Muscle layer of duodenum (tissue), 2 donors: ENCODE measurements around the gene NRIP1.
A peak's percentile ranks its signal among the peaks of the same experiment; 100 is the strongest.

Experiments used
- H3K27ac ChIP-seq: one replicate; pipeline ENCODE4 v1.7.0; 2013; ENCODE audit warnings: mild to moderate bottlenecking, low read length
- H3K27me3 ChIP-seq: one replicate; pipeline ENCODE4 v1.7.0; 2013; ENCODE audit warnings: low read depth, mild to moderate bottlenecking, control low read depth, low read length
- H3K36me3 ChIP-seq, 2 donors: one replicate each; pipeline ENCODE4 v1.7.0; 2013; ENCODE audit warnings: low read length in 2 of 2, control low read depth in 1 of 2, mild to moderate bottlenecking in 1 of 2; ENCODE audit not compliant: insufficient read depth in 2 of 2, control insufficient read depth in 1 of 2
- H3K4me1 ChIP-seq, 2 donors: one replicate each; pipeline ENCODE4 v1.7.0; 2013; ENCODE audit warnings: low read length in 2 of 2, mild to moderate bottlenecking in 2 of 2, control low read depth in 1 of 2, moderate library complexity in 1 of 2; ENCODE audit not compliant: insufficient read depth in 2 of 2, control insufficient read depth in 1 of 2
- H3K4me3 ChIP-seq, 2 donors: one replicate each; pipeline ENCODE4 v1.7.0; 2013; ENCODE audit warnings: low read length in 2 of 2, low read depth in 1 of 2, mild to moderate bottlenecking in 1 of 2
- H3K9me3 ChIP-seq, 2 donors: one replicate each; pipeline ENCODE4 v1.7.0; 2013; ENCODE audit warnings: low read length in 2 of 2, control low read depth in 1 of 2, mild to moderate bottlenecking in 1 of 2; ENCODE audit not compliant: control insufficient read depth in 1 of 2
- donor health status: healthy.

The NRIP1 gene

GRCh38 chr21:15064576-15065391, at the start of gene NRIP1:
Gene NRIP1 (minus strand): TSS chr21:15065000. CDS start chr21:14968192, 96,808 bp downstream.
- Histone ChIP-seq H3K27me3 (no peaks in the 10 kb centered on the region), H3K4me1 (peaks cover 19 to 28% of the 10 kb centered on the region in 2 donors), H3K36me3 (peaks cover 0 to 6% of the 10 kb centered on the region in 2 donors), H3K4me3 (peak within 1 kb of the TSS; percentile 90 to 97), H3K9me3 (no peaks in the 10 kb centered on the region), H3K27ac (peak within 1 kb of the TSS; percentile 96)

- Histone ChIP-seq H3K4me3 (no peak overlapping the region), H3K9me3 (no peaks in the 10 kb centered on the region), H3K4me1 (no peaks in the 10 kb centered on the region), H3K27ac (no peak overlapping the region), H3K36me3 (no peaks in the 10 kb centered on the region), H3K27me3 (no peaks in the 10 kb centered on the region)
Measured at GRCh38 chr21:15112858-15113257, 48.1 kb upstream of the NRIP1 start.

- no peaks in the 10 kb centered on the region for H3K36me3 ChIP-seq
- no peaks in the 10 kb centered on the region for H3K27me3 ChIP-seq
- H3K4me1 ChIP-seq: no peaks in the 10 kb centered on the region
- H3K27ac ChIP-seq: no peak overlapping the region
- H3K4me3 ChIP-seq: no peak overlapping the region
- no peaks in the 10 kb centered on the region for H3K9me3 ChIP-seq
Measured at GRCh38 chr21:15108801-15109200, 44.0 kb upstream of the NRIP1 start.

- no peaks in the 10 kb centered on the region for H3K27me3 ChIP-seq
- H3K36me3 ChIP-seq: no peaks in the 10 kb centered on the region
- no peak overlapping the region for H3K27ac ChIP-seq
- H3K9me3 ChIP-seq: no peaks in the 10 kb centered on the region
- H3K4me3 ChIP-seq: no peak overlapping the region
- H3K4me1 ChIP-seq: no peaks in the 10 kb centered on the region
Measured at GRCh38 chr21:15104470-15104869, 39.7 kb upstream of the NRIP1 start.

GRCh38 chr21:15098908-15099307, 34.1 kb upstream of the NRIP1 start:
- H3K9me3 ChIP-seq: no peaks in the 10 kb centered on the region
- no peak overlapping the region for H3K4me3 ChIP-seq
- H3K36me3 ChIP-seq: no peaks in the 10 kb centered on the region
- no peak overlapping the region for H3K27ac ChIP-seq
- no peaks in the 10 kb centered on the region for H3K4me1 ChIP-seq
- no peaks in the 10 kb centered on the region for H3K27me3 ChIP-seq

GRCh38 chr21:15098181-15098580, 33.4 kb upstream of the NRIP1 start:
- H3K9me3 ChIP-seq: no peaks in the 10 kb centered on the region
- no peaks in the 10 kb centered on the region for H3K36me3 ChIP-seq
- H3K4me3 ChIP-seq: no peak overlapping the region
- H3K27me3 ChIP-seq: no peaks in the 10 kb centered on the region
- H3K4me1 ChIP-seq: no peaks in the 10 kb centered on the region
- no peak overlapping the region for H3K27ac ChIP-seq

- Histone ChIP-seq H3K27ac (no peak overlapping the region), H3K4me1 (no peaks in the 10 kb centered on the region), H3K4me3 (no peak overlapping the region), H3K9me3 (no peaks in the 10 kb centered on the region), H3K36me3 (no peaks in the 10 kb centered on the region), H3K27me3 (no peaks in the 10 kb centered on the region)
Measured at GRCh38 chr21:15097580-15097979, 32.8 kb upstream of the NRIP1 start.

- H3K4me1 ChIP-seq: no peaks in the 10 kb centered on the region
- H3K9me3 ChIP-seq: no peaks in the 10 kb centered on the region
- H3K27me3 ChIP-seq: no peaks in the 10 kb centered on the region
- H3K27ac ChIP-seq: no peak overlapping the region
- no peaks in the 10 kb centered on the region for H3K36me3 ChIP-seq
- no peak overlapping the region for H3K4me3 ChIP-seq
Measured at GRCh38 chr21:15096146-15096545, 31.3 kb upstream of the NRIP1 start.

GRCh38 chr21:15095326-15095725, 30.5 kb upstream of the NRIP1 start:
- Histone ChIP-seq H3K27me3 (no peaks in the 10 kb centered on the region), H3K9me3 (no peaks in the 10 kb centered on the region), H3K4me1 (no peaks in the 10 kb centered on the region), H3K36me3 (no peaks in the 10 kb centered on the region), H3K27ac (no peak overlapping the region), H3K4me3 (no peak overlapping the region)

GRCh38 chr21:15094706-15095105, 29.9 kb upstream of the NRIP1 start:
- no peaks in the 10 kb centered on the region for H3K36me3 ChIP-seq
- no peak overlapping the region for H3K27ac ChIP-seq
- H3K4me3 ChIP-seq: no peak overlapping the region
- no peaks in the 10 kb centered on the region for H3K27me3 ChIP-seq
- no peaks in the 10 kb centered on the region for H3K4me1 ChIP-seq
- H3K9me3 ChIP-seq: no peaks in the 10 kb centered on the region

- Histone ChIP-seq H3K9me3 (no peaks in the 10 kb centered on the region), H3K4me3 (no peak overlapping the region), H3K27me3 (no peaks in the 10 kb centered on the region), H3K36me3 (no peaks in the 10 kb centered on the region), H3K4me1 (no peaks in the 10 kb centered on the region), H3K27ac (no peak overlapping the region)
Measured at GRCh38 chr21:15093216-15093615, 28.4 kb upstream of the NRIP1 start.

- no peak overlapping the region for H3K27ac ChIP-seq
- no peaks in the 10 kb centered on the region for H3K36me3 ChIP-seq
- H3K4me3 ChIP-seq: no peak overlapping the region
- H3K27me3 ChIP-seq: no peaks in the 10 kb centered on the region
- H3K9me3 ChIP-seq: no peaks in the 10 kb centered on the region
- no peaks in the 10 kb centered on the region for H3K4me1 ChIP-seq
Measured at GRCh38 chr21:15092745-15093144, 27.9 kb upstream of the NRIP1 start.
